Ovary (tissue), 9 donors: ENCODE measurements around the gene CNN3. TPM values are rescaled to one million over a fixed set of nuclear protein-coding genes. Genes with fewer than 3 reads are reported as not detected.

Experiments used
- DNase-seq, 5 donors: peaks; one replicate each; pipeline ENCODE4 v3.0.0-alpha.2; 2019 to 2020
- H3K27ac ChIP-seq, 2 donors: fragments of 200-600 bp; one replicate each; pipeline versions ENCODE4 v1.5.1 to v1.8.0; 2019 to 2022
- H3K27me3 ChIP-seq: fragments of 200-600 bp; one replicate; pipeline ENCODE4 v1.8.0; 2022
- H3K36me3 ChIP-seq: fragments of 200-600 bp; sonication (generic); one replicate; pipeline ENCODE4 v1.5.1; 2019
- H3K4me1 ChIP-seq: one replicate; pipeline ENCODE4 v1.8.1; 2013; ENCODE audit warnings: mild to moderate bottlenecking, moderate library complexity; ENCODE audit not compliant: insufficient read depth
- H3K4me3 ChIP-seq: fragments of 200-600 bp; sonication (generic); one replicate; pipeline ENCODE4 v1.5.1; 2017
- H3K9me3 ChIP-seq, 2 donors: fragments of 200-600 bp in 1 of 2; sonication (generic) in 1 of 2; one replicate each; pipeline versions ENCODE4 v1.5.1 to v1.8.1; 2013 to 2019; ENCODE audit warnings: mild to moderate bottlenecking in 1 of 2, moderate library complexity in 1 of 2
- EP300 ChIP-seq: sonication (generic); formaldehyde crosslinking; IDR thresholded peaks from one replicate; pipeline ENCODE4 v1.6.1; 2017; ENCODE audit warnings: antibody characterized with exemption
- POLR2A ChIP-seq: fragments of 450-650 bp; IDR thresholded peaks from one replicate; pipeline ENCODE4 v1.6.1; 2017; ENCODE audit warnings: antibody characterized with exemption, mild to moderate bottlenecking, moderate library complexity
- WGBS, 3 donors: extraction: QIAGEN DNeasy Blood & Tissue Kit in 1 of 3; methylation state at CpG; one replicate each; pipeline versions ENCODE4 v1.1.5 to v1.1.7; 2013 to 2017; 5-methylcytosine and 5-hydroxymethylcytosine counted together
- intact Hi-C, 4 donors: fragments of 100-400 bp; cut with DNase I; formaldehyde crosslinking; loops; one replicate each; pipeline versions ENCODE4 v1.11.0 to v1.15.1; 2022 to 2023
- polyA plus RNA-seq, 2 donors: library from polyadenylated mRNA; stranded (reverse); fragments of 200-250 nt in 1 of 2; fragments of 350-450 nt in 1 of 2; fragmentation: Illumina TruSeq in 1 of 2; extraction: RNeasy Lipid Tissue Mini Kit (QIAGEN cat#74804) in 1 of 2; gene quantifications; one replicate each; pipeline ENCODE4 v1.2.3, GENCODE V29; 2013 to 2014
- total RNA-seq, 7 donors: library from RNA; depleted of rRNA in 2 of 7; stranded (reverse); fragments of >200 nt in 2 of 7; fragmentation: NEBNext Ultra II Directional in 3 of 7; extraction: Animal tissue kit (Norgen Biotek cat#: 25700) in 3 of 7; gene quantifications; one replicate each; pipeline versions ENCODE4 v1.1.0 to v1.2.4, GENCODE V29; 2016 to 2023
- TF ChIP-seq, protein P1 (sequence below), 3 donors: fragments of 450-650 bp in 2 of 3; fragments of 200-600 bp in 1 of 3; IDR thresholded peaks; one replicate each; pipeline versions ENCODE4 v1.5.1 to v1.8.0; 2016 to 2022; ENCODE audit warnings: antibody characterized with exemption in 3 of 3, mild to moderate bottlenecking in 1 of 3
- donor health status: DM: no; HTN: no; CAD: no; lungs with moderate emphysema.
- donor health status: DM: no; HTN: no; CAD: no.
- donor health status: Bipolar disorder and iron deficiency.
- donor health status: DM: yes; HTN: yes; CAD: no.
- donor health status: DM: no; HTN: no; CAD: no.
- donor health status: DM: yes; HTN: yes; CAD: no.

CNN3 gene
- total and polyA plus RNA-seq, 9 donors: 145 to 374 (median 272) TPM

DNA sequence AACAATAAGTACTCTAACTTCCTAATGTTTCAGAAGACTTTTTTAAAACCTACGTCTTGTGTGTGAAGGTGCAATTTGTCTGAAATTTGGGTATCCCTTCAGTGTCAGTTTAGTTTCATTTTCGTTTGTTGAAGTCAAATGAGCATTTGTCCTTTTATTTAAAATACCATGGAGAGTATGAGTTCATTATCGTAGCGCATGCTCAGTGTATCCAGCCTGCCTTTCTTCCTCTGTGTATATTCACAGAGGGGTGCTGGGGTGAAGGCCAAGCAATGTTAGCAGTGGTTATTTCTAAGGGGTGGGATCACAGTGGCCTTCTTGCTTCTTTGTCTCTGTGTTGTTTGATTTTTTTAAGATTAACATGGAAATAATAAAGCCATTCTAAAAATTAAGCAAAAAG lies 43.2 kb downstream of the CNN3 start:
- peak in 3 of 5 donors; percentile 32 to 62 (median 60) for DNase-seq
- intact Hi-C loops: no loop called here
- 1 to 6% (median 3%) methylated on average over 4 of the region's 4 CpGs for WGBS, 3 donors
- Histone ChIP-seq H3K4me3 (peak overlapping the region; percentile 13), H3K4me1 (peaks cover 10% of the 10 kb centered on the region), H3K36me3 (no peaks in the 10 kb centered on the region), H3K27me3 (no peaks in the 10 kb centered on the region), H3K9me3 (no peaks in the 10 kb centered on the region), H3K27ac (peak overlapping the region in 1 of 2 donors; percentile 82)
- no peak for TF ChIP-seq EP300
- TF ChIP-seq POLR2A: no peak
- TF ChIP-seq, protein P1, sequence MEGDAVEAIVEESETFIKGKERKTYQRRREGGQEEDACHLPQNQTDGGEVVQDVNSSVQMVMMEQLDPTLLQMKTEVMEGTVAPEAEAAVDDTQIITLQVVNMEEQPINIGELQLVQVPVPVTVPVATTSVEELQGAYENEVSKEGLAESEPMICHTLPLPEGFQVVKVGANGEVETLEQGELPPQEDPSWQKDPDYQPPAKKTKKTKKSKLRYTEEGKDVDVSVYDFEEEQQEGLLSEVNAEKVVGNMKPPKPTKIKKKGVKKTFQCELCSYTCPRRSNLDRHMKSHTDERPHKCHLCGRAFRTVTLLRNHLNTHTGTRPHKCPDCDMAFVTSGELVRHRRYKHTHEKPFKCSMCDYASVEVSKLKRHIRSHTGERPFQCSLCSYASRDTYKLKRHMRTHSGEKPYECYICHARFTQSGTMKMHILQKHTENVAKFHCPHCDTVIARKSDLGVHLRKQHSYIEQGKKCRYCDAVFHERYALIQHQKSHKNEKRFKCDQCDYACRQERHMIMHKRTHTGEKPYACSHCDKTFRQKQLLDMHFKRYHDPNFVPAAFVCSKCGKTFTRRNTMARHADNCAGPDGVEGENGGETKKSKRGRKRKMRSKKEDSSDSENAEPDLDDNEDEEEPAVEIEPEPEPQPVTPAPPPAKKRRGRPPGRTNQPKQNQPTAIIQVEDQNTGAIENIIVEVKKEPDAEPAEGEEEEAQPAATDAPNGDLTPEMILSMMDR (IDR thresholded peaks at IDR 0.05): no peak

DNA sequence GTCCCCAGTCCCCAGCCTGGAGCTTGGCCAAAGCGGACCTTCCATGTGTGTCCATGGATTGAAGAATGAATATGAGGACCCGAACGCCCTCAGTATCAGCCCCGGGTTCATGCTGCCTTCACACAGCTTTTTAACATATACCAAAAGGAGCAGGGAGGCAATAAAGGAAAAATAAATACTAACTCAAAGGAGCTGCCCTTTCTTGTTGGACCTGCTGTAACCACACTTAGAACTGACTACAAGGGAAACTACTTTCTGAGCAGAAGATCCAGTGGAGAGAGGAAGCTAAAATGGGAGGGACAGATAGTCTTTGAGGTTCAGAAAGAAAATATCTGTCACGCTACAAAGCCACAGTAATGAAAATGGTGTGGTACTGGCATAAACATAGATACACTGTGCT lies 48.6 kb downstream of the CNN3 start:
- H3K4me1 ChIP-seq: peaks cover 4% of the 10 kb centered on the region
- no peak overlapping the region for H3K27ac ChIP-seq
- H3K9me3 ChIP-seq: no peaks in the 10 kb centered on the region
- no peak for DNase-seq
- H3K27me3 ChIP-seq: no peaks in the 10 kb centered on the region
- intact Hi-C loops: no loop called here
- WGBS, 3 donors: 95 to 99% (median 96%) methylated on average over 5 of the region's 5 CpGs
- TF ChIP-seq, protein P1 (IDR thresholded peaks at IDR 0.05): no peak
- TF ChIP-seq POLR2A (no peak), EP300 (no peak)
- H3K36me3 ChIP-seq: no peaks in the 10 kb centered on the region
- H3K4me3 ChIP-seq: no peak overlapping the region

DNA sequence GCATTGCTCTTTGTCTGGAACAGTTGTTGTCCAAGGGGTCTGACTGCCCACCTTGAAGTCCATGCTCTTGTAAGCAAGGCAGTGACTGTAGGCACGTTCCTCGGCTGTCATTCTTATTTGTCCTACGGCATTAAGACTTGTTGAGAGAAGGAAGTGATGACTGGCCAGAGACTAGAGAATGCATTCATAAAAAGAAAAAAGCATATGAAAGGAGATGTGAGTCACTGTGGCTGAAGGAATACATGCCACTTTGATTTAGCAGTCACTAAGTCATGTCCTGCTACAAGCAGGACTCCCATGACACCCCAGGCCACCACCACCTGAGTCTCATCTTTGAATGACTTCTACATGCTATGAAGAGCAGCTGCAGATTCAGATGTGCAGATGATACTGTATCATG lies 50.5 kb downstream of the CNN3 start:
- no peak for TF ChIP-seq POLR2A
- TF ChIP-seq, protein P1 (IDR thresholded peaks at IDR 0.05): no peak
- no peak for TF ChIP-seq EP300
- H3K4me3 ChIP-seq: no peak overlapping the region
- 82 to 93% (median 83%) methylated on average over 3 of the region's 3 CpGs for WGBS, 3 donors
- H3K27ac ChIP-seq: no peak overlapping the region
- no peaks in the 10 kb centered on the region for H3K9me3 ChIP-seq
- intact Hi-C loops: no loop called here
- H3K36me3 ChIP-seq: no peaks in the 10 kb centered on the region
- no peaks in the 10 kb centered on the region for H3K27me3 ChIP-seq
- no peaks in the 10 kb centered on the region for H3K4me1 ChIP-seq
- DNase-seq: no peak

DNA sequence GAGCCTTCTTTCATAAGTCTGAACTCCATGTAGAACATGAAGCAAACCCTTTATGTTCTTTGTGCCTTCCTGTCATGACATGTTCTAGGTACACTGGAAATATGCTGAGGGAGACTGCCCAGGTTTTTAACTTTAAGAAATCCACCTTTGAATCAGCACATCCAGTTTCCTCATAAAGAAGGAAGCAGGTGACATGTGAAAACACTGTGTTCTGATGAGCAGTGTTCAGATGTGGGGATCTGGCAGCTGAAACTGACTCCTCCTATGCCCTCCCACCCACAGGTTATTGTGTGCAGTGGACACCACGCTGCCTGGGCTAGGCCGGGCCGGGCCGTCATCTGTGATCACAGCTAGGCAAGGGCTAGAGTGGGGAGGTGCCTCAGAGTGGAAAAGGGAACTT lies 51.1 kb downstream of the CNN3 start:
- intact Hi-C loops: no loop called here
- Histone ChIP-seq H3K27me3 (no peaks in the 10 kb centered on the region), H3K4me1 (no peaks in the 10 kb centered on the region), H3K4me3 (no peak overlapping the region), H3K9me3 (no peaks in the 10 kb centered on the region), H3K36me3 (no peaks in the 10 kb centered on the region), H3K27ac (no peak overlapping the region)
- TF ChIP-seq EP300: no peak
- no peak for TF ChIP-seq POLR2A
- TF ChIP-seq, protein P1 (IDR thresholded peaks at IDR 0.05): no peak
- WGBS, 3 donors: 83 to 90% (median 83%) methylated on average over 4 of the region's 4 CpGs
- no peak for DNase-seq
